A549 (cell line): ENCODE data around the gene WDR35. TPM values are rescaled to one million over a fixed set of nuclear protein-coding genes. Genes with fewer than 3 reads are reported as not detected.

Experiments used
- ATAC-seq, 2 experiments: fragments of 200-7000 bp in 1 of 2; fragments of >200 bp in 1 of 2; cut with Nextera tagmentation in 1 of 2; cut with Tn5 transposase in 1 of 2; 3 replicates each; pipeline versions ENCODE4 v1.8.0 to v1.9.1; 2018 to 2020; ENCODE audit warnings: mild to moderate bottlenecking in 1 of 2, moderate library complexity in 1 of 2
- CTCF ChIA-PET: fragments of 300-600 bp; sonication (Branson Sonifier 250); formaldehyde crosslinking; extraction: SDS; loops from one replicate; lab custom pipeline; 2021; ENCODE audit warnings: antibody characterized with exemption, inconsistent platforms; lab: Yijun Ruan, JAX
- POLR2A ChIA-PET: fragments of 350-600 bp; formaldehyde crosslinking; extraction: SDS; loops from one replicate; lab custom pipeline; 2021; ENCODE audit warnings: antibody characterized with exemption, inconsistent platforms; lab: Yijun Ruan, JAX
- DNase-seq, 2 experiments: peaks; one replicate each; pipeline versions ENCODE4 v3.0.0 to v3.0.0-alpha.2; 2011 to 2016; ENCODE audit warnings: low read depth in 1 of 2, low spot score in 1 of 2
- FAIRE-seq: peaks from 2 replicates; lab custom pipeline; 2011; peaks lifted over from hg19 to GRCh38; lab: Jason Lieb, UNC
- H3K27ac ChIP-seq, 2 experiments: fragments of >200 bp; sonication (Bioruptor Twin); formaldehyde crosslinking; 3 replicates each; pipeline ENCODE4 v1.5.1; 2016 to 2017
- H3K4me1 ChIP-seq: fragments of >200 bp; sonication (Bioruptor Twin); formaldehyde crosslinking; 3 replicates; pipeline ENCODE4 v1.6.1; 2016
- H3K4me2 ChIP-seq: fragments of >200 bp; sonication (Bioruptor Twin); formaldehyde crosslinking; 3 replicates; pipeline ENCODE4 v1.6.1; 2016
- H3K4me3 ChIP-seq: fragments of >200 bp; sonication (Bioruptor Twin); formaldehyde crosslinking; 3 replicates; pipeline ENCODE4 v1.5.1; 2016
- H3K9me3 ChIP-seq: fragments of >200 bp; sonication (Bioruptor Twin); formaldehyde crosslinking; 3 replicates; pipeline ENCODE4 v1.6.1; 2016
- BHLHE40 ChIP-seq: IDR thresholded peaks from 2 replicates; pipeline ENCODE4 v1.6.1; 2012; ENCODE audit warnings: low read depth, low read length, inconsistent platforms
- CBX2 ChIP-seq: fragments of 200-600 bp; sonication (generic); IDR thresholded peaks from 2 replicates; pipeline ENCODE4 v1.6.1; 2016; ENCODE audit warnings: low read depth, mild to moderate bottlenecking, borderline replicate concordance
- CEBPB ChIP-seq, 2 experiments: fragments of >200 bp in 1 of 2; sonication (Bioruptor Twin) in 1 of 2; formaldehyde crosslinking in 1 of 2; IDR thresholded peaks; 2 replicates each; pipeline ENCODE4 v1.6.1; 2012 to 2016
- CHD2 ChIP-seq: fragments of 150-350 bp; IDR thresholded peaks from 2 replicates; pipeline ENCODE4 v1.6.1; 2014; ENCODE audit warnings: low read length; ENCODE audit not compliant: partially characterized antibody
- CHD4 ChIP-seq: fragments of 200-600 bp; sonication (generic); IDR thresholded peaks from 2 replicates; pipeline ENCODE4 v1.6.1; 2016; ENCODE audit warnings: antibody characterized with exemption, mild to moderate bottlenecking, borderline replicate concordance
- EHF ChIP-seq: fragments of 250-450 bp; sonication (Bioruptor Pico); IDR thresholded peaks from 2 replicates; pipeline ENCODE4 v1.5.0; 2020; ENCODE audit warnings: mild to moderate bottlenecking
- EP300 ChIP-seq, 2 experiments: fragments of >200 bp; sonication (Bioruptor Twin); formaldehyde crosslinking; IDR thresholded peaks; 2 replicates in 1 of 2; 3 replicates in 1 of 2; pipeline ENCODE4 v1.6.1; 2016 to 2017
- ESRRA ChIP-seq: fragments of 150-350 bp; IDR thresholded peaks from 2 replicates; pipeline ENCODE4 v1.6.1; 2014; ENCODE audit warnings: mild to moderate bottlenecking, low read length, borderline replicate concordance
- FOSB ChIP-seq: fragments of 250-450 bp; sonication (Bioruptor Pico); IDR thresholded peaks from 2 replicates; pipeline ENCODE4 v1.5.0; 2020; ENCODE audit warnings: mild to moderate bottlenecking, moderate library complexity
- FOSL2 ChIP-seq, 2 experiments: fragments of 450-650 bp in 1 of 2; fragments of >200 bp in 1 of 2; sonication (Bioruptor Twin) in 1 of 2; formaldehyde crosslinking; IDR thresholded peaks; 2 replicates each; pipeline versions ENCODE4 v1.5.0 to v1.6.1; 2016 to 2020; ENCODE audit warnings: mild to moderate bottlenecking in 1 of 2, moderate library complexity in 1 of 2
- FOXS1 ChIP-seq: fragments of 250-450 bp; sonication (Bioruptor Pico); IDR thresholded peaks from 2 replicates; pipeline ENCODE4 v1.5.0; 2020; ENCODE audit warnings: mild to moderate bottlenecking, moderate library complexity
- HOXB13 ChIP-seq: fragments of 250-450 bp; sonication (Bioruptor Pico); IDR thresholded peaks from 2 replicates; pipeline ENCODE4 v1.5.0; 2020; ENCODE audit warnings: low read depth, mild to moderate bottlenecking, moderate library complexity
- JUN ChIP-seq, 2 experiments: fragments of >200 bp; sonication (Bioruptor Twin); formaldehyde crosslinking; IDR thresholded peaks; 2 replicates in 1 of 2; 3 replicates in 1 of 2; pipeline ENCODE4 v1.6.1; 2016 to 2017
- KDM5A ChIP-seq: fragments of 200-600 bp; sonication (generic); IDR thresholded peaks from 2 replicates; pipeline ENCODE4 v1.6.1; 2016; ENCODE audit warnings: antibody characterized with exemption, mild to moderate bottlenecking
- MAFK ChIP-seq: fragments of 450-650 bp; IDR thresholded peaks from 2 replicates; pipeline ENCODE4 v1.6.1; 2014; ENCODE audit not compliant: partially characterized antibody
- MAZ ChIP-seq: fragments of 150-350 bp; IDR thresholded peaks from 2 replicates; pipeline ENCODE4 v1.6.1; 2014; ENCODE audit warnings: antibody characterized with exemption, low read depth, low read length, borderline replicate concordance
- NPAS2 ChIP-seq: fragments of 250-450 bp; sonication (Bioruptor Pico); IDR thresholded peaks from 2 replicates; pipeline ENCODE4 v1.8.0; 2022; ENCODE audit warnings: mild to moderate bottlenecking, moderate library complexity, borderline replicate concordance
- NR3C1 ChIP-seq: fragments of >200 bp; sonication (Bioruptor Twin); formaldehyde crosslinking; IDR thresholded peaks from 3 replicates; pipeline ENCODE4 v1.6.1; 2017
- RAD21 ChIP-seq, 2 experiments: fragments of >200 bp in 1 of 2; sonication (Bioruptor Twin) in 1 of 2; formaldehyde crosslinking in 1 of 2; IDR thresholded peaks in 1 of 2; conservative IDR thresholded peaks in 1 of 2; 2 replicates in 1 of 2; 3 replicates in 1 of 2; pipeline ENCODE4 v1.6.1; 2012 to 2018; ENCODE audit warnings: inconsistent platforms in 1 of 2
- RARB ChIP-seq: fragments of 250-450 bp; sonication (Bioruptor Pico); IDR thresholded peaks from 2 replicates; pipeline ENCODE4 v1.8.0; 2021; ENCODE audit warnings: mild to moderate bottlenecking, moderate library complexity
- RFX5 ChIP-seq: fragments of 450-650 bp; IDR thresholded peaks from 2 replicates; pipeline ENCODE4 v1.7.1; 2014; ENCODE audit warnings: antibody characterized with exemption, mild to moderate bottlenecking, moderate library complexity
- RNF2 ChIP-seq: fragments of 200-600 bp; sonication (generic); IDR thresholded peaks from 2 replicates; pipeline ENCODE4 v1.6.1; 2016; ENCODE audit warnings: low read depth, mild to moderate bottlenecking, antibody characterized with exemption, moderate library complexity, borderline replicate concordance
- SMC3 ChIP-seq: fragments of >200 bp; sonication (Bioruptor Twin); formaldehyde crosslinking; IDR thresholded peaks from 3 replicates; pipeline ENCODE4 v1.6.1; 2018; ENCODE audit warnings: inconsistent platforms
- ZFP36 ChIP-seq: fragments of 450-650 bp; IDR thresholded peaks from 2 replicates; pipeline ENCODE4 v1.6.1; 2014; ENCODE audit warnings: borderline replicate concordance; ENCODE audit not compliant: partially characterized antibody
- ZSCAN20 ChIP-seq: fragments of 250-450 bp; sonication (Bioruptor Pico); IDR thresholded peaks from 2 replicates; pipeline ENCODE4 v1.8.0; 2022; ENCODE audit warnings: mild to moderate bottlenecking, moderate library complexity
- WGBS: methylation state at CpG from one replicate; pipeline ENCODE4 v1.1.6; 2017; ENCODE audit errors: missing lambda C conversion rate; 5-methylcytosine and 5-hydroxymethylcytosine counted together
- polyA plus RNA-seq, 4 experiments: library from polyadenylated mRNA; depleted of rRNA in 3 of 4; stranded (reverse); fragments of >200 nt; fragmentation: RNase III in 1 of 4; extraction: RNeasy Plus Mini Kit Qiagen cat#74134 plus additional on column Dnase treatment in 1 of 4; gene quantifications; 2 replicates in 3 of 4; 3 replicates in 1 of 4; pipeline ENCODE4 v1.2.3, GENCODE V29; 2011 to 2017
- TF ChIP-seq, protein P1 (sequence below): IDR thresholded peaks from 2 replicates; pipeline ENCODE4 v1.6.1; 2012
- TF ChIP-seq, protein P2 (sequence below): fragments of 250-450 bp; sonication (Bioruptor Pico); IDR thresholded peaks from 2 replicates; pipeline ENCODE4 v1.5.0; 2020; ENCODE audit warnings: low read depth, mild to moderate bottlenecking, moderate library complexity
- TF ChIP-seq, protein P3 (sequence below): fragments of >200 bp; sonication (Bioruptor Twin); formaldehyde crosslinking; IDR thresholded peaks from 2 replicates; pipeline ENCODE4 v1.6.1; 2016
- TF ChIP-seq, protein P4 (sequence below): fragments of >200 bp; sonication (Bioruptor Twin); formaldehyde crosslinking; IDR thresholded peaks from 3 replicates; pipeline ENCODE4 v1.6.1; 2016
- TF ChIP-seq, protein P5 (sequence below): fragments of 450-650 bp; IDR thresholded peaks from 2 replicates; pipeline ENCODE4 v1.6.1; 2014; ENCODE audit warnings: antibody characterized with exemption

Gene WDR35
- polyA plus RNA-seq, 2 of the 4 experiments (the other 2 are of a cell fraction): 12.1 to 28.5 TPM

DNA sequence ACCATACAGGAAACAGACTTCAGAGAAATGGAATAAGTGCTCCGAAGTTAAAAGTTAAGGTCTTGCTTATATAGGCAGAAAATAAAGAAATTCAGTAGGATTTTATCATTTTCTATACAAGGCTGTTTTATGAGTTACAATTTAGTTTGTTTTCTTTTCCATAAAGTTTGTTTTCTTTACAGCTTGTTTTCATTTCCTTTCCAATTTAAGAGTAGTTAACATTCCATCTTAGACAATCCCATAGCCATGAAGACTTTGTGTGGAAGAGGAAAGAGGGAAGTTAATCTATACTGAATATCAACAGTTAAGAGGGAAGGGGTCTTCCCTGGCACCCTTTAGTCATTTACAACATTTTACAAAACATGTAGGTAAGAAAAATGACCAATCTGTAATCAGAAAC is 114.6 kb downstream of the WDR35 start:
- POLR2A ChIA-PET: no interaction called here
- H3K4me3 ChIP-seq: no peak overlapping the region
- no peaks in the 10 kb centered on the region for H3K4me1 ChIP-seq
- FAIRE-seq (no peak), ATAC-seq (no peak), DNase-seq (no peak)
- CTCF ChIA-PET: interaction anchor here (0.6 to 6.2 kb wide), 4 partner anchors 11 to 328 kb away, joined by 3 to 53 read pairs (median 4); no protein-coding TSS in a partner anchor
- TF ChIP-seq, protein P1, sequence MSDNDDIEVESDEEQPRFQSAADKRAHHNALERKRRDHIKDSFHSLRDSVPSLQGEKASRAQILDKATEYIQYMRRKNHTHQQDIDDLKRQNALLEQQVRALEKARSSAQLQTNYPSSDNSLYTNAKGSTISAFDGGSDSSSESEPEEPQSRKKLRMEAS: no peak
- no peak for TF ChIP-seq CEBPB (IDR thresholded peaks at IDR 0.05)
- TF ChIP-seq, protein P2, sequence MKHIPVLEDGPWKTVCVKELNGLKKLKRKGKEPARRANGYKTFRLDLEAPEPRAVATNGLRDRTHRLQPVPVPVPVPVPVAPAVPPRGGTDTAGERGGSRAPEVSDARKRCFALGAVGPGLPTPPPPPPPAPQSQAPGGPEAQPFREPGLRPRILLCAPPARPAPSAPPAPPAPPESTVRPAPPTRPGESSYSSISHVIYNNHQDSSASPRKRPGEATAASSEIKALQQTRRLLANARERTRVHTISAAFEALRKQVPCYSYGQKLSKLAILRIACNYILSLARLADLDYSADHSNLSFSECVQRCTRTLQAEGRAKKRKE (CRISPR knock-in tag): no peak
- no peak for TF ChIP-seq EP300 (IDR thresholded peaks at IDR 0.05)
- TF ChIP-seq SMC3: no peak
- TF ChIP-seq NR3C1: no peak
- TF ChIP-seq FOXS1 (CRISPR knock-in tag): no peak
- no peak for TF ChIP-seq CHD4
- no peak for TF ChIP-seq JUN (IDR thresholded peaks at IDR 0.05)
- TF ChIP-seq, protein P3, sequence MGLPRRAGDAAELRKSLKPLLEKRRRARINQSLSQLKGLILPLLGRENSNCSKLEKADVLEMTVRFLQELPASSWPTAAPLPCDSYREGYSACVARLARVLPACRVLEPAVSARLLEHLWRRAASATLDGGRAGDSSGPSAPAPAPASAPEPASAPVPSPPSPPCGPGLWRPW: no peak
- TF ChIP-seq FOSL2 (IDR thresholded peaks at IDR 0.05): no peak
- TF ChIP-seq FOSL2 (CRISPR knock-in tag; IDR thresholded peaks at IDR 0.05): no peak
- no peak for TF ChIP-seq HOXB13 (CRISPR knock-in tag)
- no peak for TF ChIP-seq KDM5A
- no peak for TF ChIP-seq CBX2
- TF ChIP-seq FOSB (CRISPR knock-in tag): no peak
- no peak for TF ChIP-seq RNF2
- TF ChIP-seq, protein P4, sequence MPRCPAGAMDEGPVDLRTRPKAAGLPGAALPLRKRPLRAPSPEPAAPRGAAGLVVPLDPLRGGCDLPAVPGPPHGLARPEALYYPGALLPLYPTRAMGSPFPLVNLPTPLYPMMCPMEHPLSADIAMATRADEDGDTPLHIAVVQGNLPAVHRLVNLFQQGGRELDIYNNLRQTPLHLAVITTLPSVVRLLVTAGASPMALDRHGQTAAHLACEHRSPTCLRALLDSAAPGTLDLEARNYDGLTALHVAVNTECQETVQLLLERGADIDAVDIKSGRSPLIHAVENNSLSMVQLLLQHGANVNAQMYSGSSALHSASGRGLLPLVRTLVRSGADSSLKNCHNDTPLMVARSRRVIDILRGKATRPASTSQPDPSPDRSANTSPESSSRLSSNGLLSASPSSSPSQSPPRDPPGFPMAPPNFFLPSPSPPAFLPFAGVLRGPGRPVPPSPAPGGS: no peak
- TF ChIP-seq ZFP36: no peak
- TF ChIP-seq BHLHE40: no peak
- no peak for TF ChIP-seq MAFK
- no peak overlapping the region for H3K4me2 ChIP-seq
- H3K9me3 ChIP-seq: no peaks in the 10 kb centered on the region
- 26% methylated on average over 1 of the region's 1 CpG for WGBS
- H3K27ac ChIP-seq: no peak overlapping the region

DNA sequence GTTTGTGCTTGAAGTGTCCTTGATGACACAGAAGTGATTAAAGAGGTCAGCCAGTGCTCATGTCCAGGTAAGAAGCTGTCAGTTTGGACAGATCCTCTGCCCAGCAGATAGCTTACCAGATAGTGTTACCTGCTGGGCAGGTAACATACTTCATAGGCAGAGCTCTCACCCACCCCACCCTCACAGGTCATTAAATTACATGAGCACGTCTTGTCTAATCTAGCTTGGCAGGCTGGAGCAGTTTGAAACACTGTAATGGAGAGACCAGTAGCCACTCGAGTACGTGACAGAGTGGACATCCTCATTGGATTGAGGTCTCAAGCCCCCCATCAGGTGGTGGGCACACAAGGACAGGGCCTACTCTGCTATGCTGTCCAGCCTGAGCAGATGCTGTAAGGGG is 115.2 kb downstream of the WDR35 start:
- Histone ChIP-seq H3K4me1 (no peaks in the 10 kb centered on the region), H3K9me3 (no peaks in the 10 kb centered on the region), H3K4me3 (no peak overlapping the region), H3K27ac (no peak overlapping the region), H3K4me2 (no peak overlapping the region)
- TF ChIP-seq, protein P5, sequence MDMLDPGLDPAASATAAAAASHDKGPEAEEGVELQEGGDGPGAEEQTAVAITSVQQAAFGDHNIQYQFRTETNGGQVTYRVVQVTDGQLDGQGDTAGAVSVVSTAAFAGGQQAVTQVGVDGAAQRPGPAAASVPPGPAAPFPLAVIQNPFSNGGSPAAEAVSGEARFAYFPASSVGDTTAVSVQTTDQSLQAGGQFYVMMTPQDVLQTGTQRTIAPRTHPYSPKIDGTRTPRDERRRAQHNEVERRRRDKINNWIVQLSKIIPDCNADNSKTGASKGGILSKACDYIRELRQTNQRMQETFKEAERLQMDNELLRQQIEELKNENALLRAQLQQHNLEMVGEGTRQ: no peak
- TF ChIP-seq RAD21 (conservative IDR thresholded peaks at IDR 0.05 in 1 of 2, IDR thresholded peaks at IDR 0.05 in 1 of 2) (no peak), RFX5 (no peak), CHD4 (no peak), MAFK (no peak), MAZ (no peak), FOXS1 (CRISPR knock-in tag) (no peak), NPAS2 (CRISPR knock-in tag) (no peak), ZFP36 (no peak), ESRRA (no peak), EP300 (IDR thresholded peaks at IDR 0.05) (no peak), ZSCAN20 (CRISPR knock-in tag) (no peak), CHD2 (no peak), FOSB (CRISPR knock-in tag) (no peak), EHF (CRISPR knock-in tag) (no peak), RARB (CRISPR knock-in tag) (no peak), NR3C1 (no peak)
- WGBS: 75% methylated on average over 3 of the region's 3 CpGs
- ChIA-PET CTCF (interaction anchor here (1.0 to 6.2 kb wide), 2 partner anchors 11 to 328 kb away, joined by 3 to 53 read pairs; no protein-coding TSS in a partner anchor), POLR2A (no interaction called here)
- DNase-seq (no peak), FAIRE-seq (no peak), ATAC-seq (no peak)
